ENCODE measurements around the gene HOXA5. TPM values are rescaled to one million over a fixed set of nuclear protein-coding genes. Genes with fewer than 3 reads are reported as not detected.
A peak's percentile ranks its signal among the peaks of the same experiment; 100 is the strongest.

Gene HOXA5
- total RNA-seq, 1 experiment from 2014 or later, result 10.3 TPM

GRCh38 chr7:27131390-27131819, 12.1 kb downstream of the HOXA5 start:
- in situ Hi-C loops (cut with HindIII; ENCODE audit: low pct_unique_long_range_greater_than_20kb, low sequenced_read_pairs), result no loop called here
- DNase-seq (ENCODE audit: low read depth, low spot score), result no peak

- peak; percentile 77 for DNase-seq (ENCODE audit: low read depth, low spot score)
- in situ Hi-C loops (cut with HindIII; ENCODE audit: low pct_unique_long_range_greater_than_20kb, low sequenced_read_pairs), result no loop called here
These were observed 12.7 kb downstream of the HOXA5 start, which contains the start of gene HOXA4 for GRCh38 chr7:27130540-27131389. HOXA4 (minus strand) TSS chr7:27130757; CDS start chr7:27130733, 24 bp downstream.

GRCh38 chr7:27129729-27130539, 13.5 kb downstream of the HOXA5 start:
- in situ Hi-C loops (cut with HindIII; ENCODE audit: low pct_unique_long_range_greater_than_20kb, low sequenced_read_pairs), result loop anchor here (10.0 kb wide), 1 partner anchor 275 kb away; no protein-coding TSS in a partner anchor
- peak; percentile 24 for DNase-seq (ENCODE audit: low read depth, low spot score)

- DNase-seq (ENCODE audit: low read depth, low spot score), result no peak
- in situ Hi-C loops (cut with HindIII; ENCODE audit: low pct_unique_long_range_greater_than_20kb, low sequenced_read_pairs), result loop anchor here (10.0 kb wide), 1 partner anchor 274 kb away; no protein-coding TSS in a partner anchor
These were observed 14.4 kb downstream of the HOXA5 start for GRCh38 chr7:27128776-27129728.

- no peak for DNase-seq (ENCODE audit: low read depth, low spot score)
- in situ Hi-C loops (cut with HindIII; ENCODE audit: low pct_unique_long_range_greater_than_20kb, low sequenced_read_pairs), result loop anchor here (10.0 kb wide), 1 partner anchor 273 kb away; no protein-coding TSS in a partner anchor
These were observed 15.4 kb downstream of the HOXA5 start for GRCh38 chr7:27128034-27128433.

- no peak for DNase-seq (ENCODE audit: low read depth, low spot score)
- in situ Hi-C loops (cut with HindIII; ENCODE audit: low pct_unique_long_range_greater_than_20kb, low sequenced_read_pairs), result loop anchor here (10.0 kb wide), 1 partner anchor 272 kb away; no protein-coding TSS in a partner anchor
These were observed 16.7 kb downstream of the HOXA5 start for GRCh38 chr7:27126596-27127327.

GRCh38 chr7:27125986-27126394, 17.5 kb downstream of the HOXA5 start:
- DNase-seq (ENCODE audit: low read depth, low spot score), result no peak
- in situ Hi-C loops (cut with HindIII; ENCODE audit: low pct_unique_long_range_greater_than_20kb, low sequenced_read_pairs), result loop anchor here (10.0 kb wide), 1 partner anchor 271 kb away; no protein-coding TSS in a partner anchor

GRCh38 chr7:27124902-27125689, 18.4 kb downstream of the HOXA5 start:
- in situ Hi-C loops (cut with HindIII; ENCODE audit: low pct_unique_long_range_greater_than_20kb, low sequenced_read_pairs), result loop anchor here (10.0 kb wide), 1 partner anchor 270 kb away; no protein-coding TSS in a partner anchor
- DNase-seq (ENCODE audit: low read depth, low spot score), result no peak

- in situ Hi-C loops (cut with HindIII; ENCODE audit: low pct_unique_long_range_greater_than_20kb, low sequenced_read_pairs), result loop anchor here (10.0 kb wide), 1 partner anchor 269 kb away; no protein-coding TSS in a partner anchor
- DNase-seq (ENCODE audit: low read depth, low spot score), result no peak
These were observed 19.2 kb downstream of the HOXA5 start for GRCh38 chr7:27124096-27124901.

- DNase-seq (ENCODE audit: low read depth, low spot score), result no peak
- in situ Hi-C loops (cut with HindIII; ENCODE audit: low pct_unique_long_range_greater_than_20kb, low sequenced_read_pairs), result loop anchor here (10.0 kb wide), 1 partner anchor 269 kb away; no protein-coding TSS in a partner anchor
These were observed 19.9 kb downstream of the HOXA5 start for GRCh38 chr7:27123477-27124053.

GRCh38 chr7:27123007-27123476, 20.4 kb downstream of the HOXA5 start:
- in situ Hi-C loops (cut with HindIII; ENCODE audit: low pct_unique_long_range_greater_than_20kb, low sequenced_read_pairs), result loop anchor here (10.0 kb wide), 1 partner anchor 268 kb away; no protein-coding TSS in a partner anchor
- DNase-seq (ENCODE audit: low read depth, low spot score), result peak; percentile 92

- DNase-seq (ENCODE audit: low read depth, low spot score), result no peak
- in situ Hi-C loops (cut with HindIII; ENCODE audit: low pct_unique_long_range_greater_than_20kb, low sequenced_read_pairs), result loop anchor here (10.0 kb wide), 1 partner anchor 267 kb away; no protein-coding TSS in a partner anchor
These were observed 21.2 kb downstream of the HOXA5 start for GRCh38 chr7:27122077-27122910.

- in situ Hi-C loops (cut with HindIII; ENCODE audit: low pct_unique_long_range_greater_than_20kb, low sequenced_read_pairs), result loop anchor here (10.0 kb wide), 1 partner anchor 267 kb away; no protein-coding TSS in a partner anchor
- no peak for DNase-seq (ENCODE audit: low read depth, low spot score)
These were observed 21.8 kb downstream of the HOXA5 start for GRCh38 chr7:27121684-27122076.

All from SK-MEL-5 (cell line).